ENCODE measurements around the gene DAGLA. TPM values are rescaled to one million over a fixed set of nuclear protein-coding genes. Genes with fewer than 3 reads are reported as not detected.

Gene DAGLA
- total and polyA plus RNA-seq, 2 experiments from 2014 or later = 2.1 to 6.3 TPM

GRCh38 chr11:61736310-61736709 lies 56.1 kb downstream of the DAGLA start:
- H3K27me3 ChIP-seq = no peaks in the 10 kb centered on the region
- H3K9me3 ChIP-seq (ENCODE audit: low read depth) = no peaks in the 10 kb centered on the region
- no peak for DNase-seq (ENCODE audit: low read depth in 1 of 2, low spot score in 1 of 2)
- no peaks in the 10 kb centered on the region for H3K36me3 ChIP-seq
- H3K4me1 ChIP-seq (ENCODE audit: low read depth) = no peaks in the 10 kb centered on the region
- H3K27ac ChIP-seq = no peak overlapping the region
- TF ChIP-seq CTCF (IDR thresholded peaks at IDR 0.05; ENCODE audit: low read depth, low read length) = no peak
- H3K4me3 ChIP-seq = no peak overlapping the region

- TF ChIP-seq CTCF (IDR thresholded peaks at IDR 0.05; ENCODE audit: low read depth, low read length) = no peak
- H3K36me3 ChIP-seq = no peaks in the 10 kb centered on the region
- no peak overlapping the region for H3K27ac ChIP-seq
- no peaks in the 10 kb centered on the region for H3K9me3 ChIP-seq (ENCODE audit: low read depth)
- no peaks in the 10 kb centered on the region for H3K27me3 ChIP-seq
- H3K4me3 ChIP-seq = no peak overlapping the region
- no peaks in the 10 kb centered on the region for H3K4me1 ChIP-seq (ENCODE audit: low read depth)
- no peak for DNase-seq (ENCODE audit: low read depth in 1 of 2, low spot score in 1 of 2)
These were observed 56.9 kb downstream of the DAGLA start for GRCh38 chr11:61737131-61737530.

GRCh38 chr11:61737636-61738386 lies 57.6 kb downstream of the DAGLA start:
- H3K36me3 ChIP-seq = no peaks in the 10 kb centered on the region
- no peaks in the 10 kb centered on the region for H3K4me1 ChIP-seq (ENCODE audit: low read depth)
- H3K27me3 ChIP-seq = no peaks in the 10 kb centered on the region
- no peak for DNase-seq (ENCODE audit: low read depth in 1 of 2, low spot score in 1 of 2)
- no peaks in the 10 kb centered on the region for H3K9me3 ChIP-seq (ENCODE audit: low read depth)
- H3K27ac ChIP-seq = no peak overlapping the region
- TF ChIP-seq CTCF (IDR thresholded peaks at IDR 0.05; ENCODE audit: low read depth, low read length) = no peak
- H3K4me3 ChIP-seq = no peak overlapping the region

GRCh38 chr11:61738776-61739175 lies 58.6 kb downstream of the DAGLA start:
- Histone ChIP-seq H3K27ac (no peak overlapping the region), H3K9me3 (ENCODE audit: low read depth) (no peaks in the 10 kb centered on the region), H3K36me3 (no peaks in the 10 kb centered on the region), H3K4me1 (ENCODE audit: low read depth) (no peaks in the 10 kb centered on the region), H3K4me3 (no peak overlapping the region), H3K27me3 (no peaks in the 10 kb centered on the region)
- no peak for TF ChIP-seq CTCF (IDR thresholded peaks at IDR 0.05; ENCODE audit: low read depth, low read length)
- DNase-seq (ENCODE audit: low read depth in 1 of 2, low spot score in 1 of 2) = no peak

- Histone ChIP-seq H3K4me1 (ENCODE audit: low read depth) (no peaks in the 10 kb centered on the region), H3K27ac (no peak overlapping the region), H3K9me3 (ENCODE audit: low read depth) (no peaks in the 10 kb centered on the region), H3K36me3 (no peaks in the 10 kb centered on the region), H3K4me3 (no peak overlapping the region), H3K27me3 (no peaks in the 10 kb centered on the region)
- no peak for DNase-seq (ENCODE audit: low read depth in 1 of 2, low spot score in 1 of 2)
- TF ChIP-seq CTCF (IDR thresholded peaks at IDR 0.05; ENCODE audit: low read depth, low read length) = no peak
These were observed 59.2 kb downstream of the DAGLA start for GRCh38 chr11:61739413-61739812.
